Measurements from ENCODE around the gene SERTM1. TPM values are rescaled to one million over a fixed set of nuclear protein-coding genes. Genes with fewer than 3 reads are reported as not detected.

Gene SERTM1
- total and polyA plus RNA-seq, 2 of the 4 experiments (the other 2 are of a cell fraction) = not detected

DNA sequence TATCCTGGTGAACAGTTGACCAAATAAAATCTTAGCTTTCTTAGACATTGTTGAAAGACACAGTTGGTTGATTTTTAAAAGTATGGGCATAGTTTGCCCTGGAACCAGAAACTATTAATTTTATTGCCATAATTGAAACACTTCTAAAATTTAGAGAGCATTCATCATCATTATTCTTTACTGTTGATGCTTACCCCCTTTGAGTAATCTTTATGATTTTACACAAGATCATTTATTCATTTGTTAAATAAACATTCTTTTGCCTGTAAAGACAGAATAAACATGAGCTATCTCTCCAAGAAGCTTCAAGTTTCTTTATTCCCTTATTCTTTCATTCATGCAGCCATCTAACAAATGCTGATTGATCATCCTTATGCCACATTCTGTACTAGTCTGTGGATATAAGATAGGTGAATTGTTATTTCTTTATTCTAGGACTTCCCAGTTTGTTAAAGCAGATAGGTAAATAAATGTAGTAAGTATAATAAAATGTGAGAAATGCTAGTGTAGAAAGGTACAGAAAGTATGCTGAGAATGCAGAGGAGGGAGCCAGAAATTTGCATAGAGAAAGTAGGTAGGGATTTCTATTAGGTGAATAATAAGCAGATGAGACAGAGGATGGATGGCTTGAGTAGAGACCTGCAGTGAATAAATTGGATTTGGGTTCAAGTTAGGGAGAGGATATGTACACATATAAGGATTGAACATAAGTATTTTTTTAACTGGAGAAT is 8.2 kb downstream of the SERTM1 start:
- Histone ChIP-seq H3K14ac (replicated peaks; ENCODE audit: low read depth, low read length) (no peak overlapping the region), H2BK120ac (ENCODE audit: low read depth, low read length) (no peak overlapping the region), H3K27me3 (ENCODE audit: control insufficient read depth, insufficient read depth, low read length) (no peaks in the 10 kb centered on the region; the same call in 1 of the 2 replicates), H3K4me3 (ENCODE audit: insufficient read depth, low read depth, low read length) (no peak overlapping the region), H3K36me3 (ENCODE audit: control insufficient read depth, insufficient read depth, low read length) (no peaks in the 10 kb centered on the region), H2BK5ac (ENCODE audit: low read depth, low read length, poor library complexity, severe bottlenecking) (no peak overlapping the region), H4K8ac (ENCODE audit: low read depth in 2 of 2, low read length in 2 of 2) (no peak overlapping the region), H3K4me2 (ENCODE audit: low read depth, low read length) (no peak overlapping the region), H3K56ac (ENCODE audit: extremely low read depth, insufficient read depth, low read length) (no peak overlapping the region), H2BK15ac (ENCODE audit: low read depth, low read length) (no peak overlapping the region), H2AFZ (replicated peaks; ENCODE audit: low read length, poor library complexity) (no peak overlapping the region), H2AK9ac (replicated peaks; ENCODE audit: low read depth, low read length, poor library complexity) (no peak overlapping the region), H3K18ac (ENCODE audit: low read depth, low read length) (no peak overlapping the region), H3K79me1 (ENCODE audit: low read depth in 1 of 2, low read length in 2 of 2) (no peaks in the 10 kb centered on the region), H3K27ac (ENCODE audit: insufficient read depth, low read length) (no peak overlapping the region), H4K20me1 (ENCODE audit: insufficient read depth, low read length) (no peaks in the 10 kb centered on the region), H3K23ac (ENCODE audit: low read depth, low read length) (no peak overlapping the region), H2BK20ac (ENCODE audit: low read depth, low read length) (no peak overlapping the region), H2AK5ac (ENCODE audit: low read depth, low read length) (no peak overlapping the region), H3K4me1 (ENCODE audit: control insufficient read depth, insufficient read depth, low read length) (no peaks in the 10 kb centered on the region), H3K9me3 (ENCODE audit: control insufficient read depth, insufficient read depth, low read length) (no peaks in the 10 kb centered on the region), H3K9ac (ENCODE audit: low read depth, low read length) (no peak overlapping the region), H3K9me1 (ENCODE audit: insufficient read depth, low read length) (no peaks in the 10 kb centered on the region), H4K5ac (ENCODE audit: low read depth, low read length) (no peak overlapping the region), H3K4ac (ENCODE audit: low read depth, low read length) (no peak overlapping the region), H4K91ac (ENCODE audit: insufficient read depth, low read depth, low read length) (no peak overlapping the region)
- dilution Hi-C loops (cut with HindIII; ENCODE audit: low sequenced_read_pairs, unreplicated experiment) = no loop called here
- DNase-seq = no peak
- TF ChIP-seq RAD21 (IDR thresholded peaks at IDR 0.05; ENCODE audit: low read length) (no peak), CHD1 (IDR thresholded peaks at IDR 0.05; ENCODE audit: low read depth, low read length) (no peak), CEBPB (IDR thresholded peaks at IDR 0.05; ENCODE audit: low read depth, low read length) (no peak), POLR2A (IDR thresholded peaks at IDR 0.05; ENCODE audit: low read depth, low read length) (no peak), FOS (IDR thresholded peaks at IDR 0.05; ENCODE audit: low read depth, low read length) (no peak), BHLHE40 (IDR thresholded peaks at IDR 0.05; ENCODE audit: low read depth, low read length) (no peak), RCOR1 (IDR thresholded peaks at IDR 0.05; ENCODE audit: insufficient replicate concordance, low read length) (no peak), NFE2L2 (IDR thresholded peaks at IDR 0.05; ENCODE audit: low read depth, low read length) (no peak), MAFK (IDR thresholded peaks at IDR 0.05; ENCODE audit: low read depth, low read length) (no peak), RFX5 (IDR thresholded peaks at IDR 0.05; ENCODE audit: low read depth, low read length) (no peak), SMC3 (IDR thresholded peaks at IDR 0.05; ENCODE audit: low read depth, low read length) (no peak), MAZ (IDR thresholded peaks at IDR 0.05; ENCODE audit: borderline replicate concordance, low read depth, low read length) (no peak), MXI1 (IDR thresholded peaks at IDR 0.05; ENCODE audit: borderline replicate concordance, low read depth, low read length) (no peak)
- TF ChIP-seq, protein P1, sequence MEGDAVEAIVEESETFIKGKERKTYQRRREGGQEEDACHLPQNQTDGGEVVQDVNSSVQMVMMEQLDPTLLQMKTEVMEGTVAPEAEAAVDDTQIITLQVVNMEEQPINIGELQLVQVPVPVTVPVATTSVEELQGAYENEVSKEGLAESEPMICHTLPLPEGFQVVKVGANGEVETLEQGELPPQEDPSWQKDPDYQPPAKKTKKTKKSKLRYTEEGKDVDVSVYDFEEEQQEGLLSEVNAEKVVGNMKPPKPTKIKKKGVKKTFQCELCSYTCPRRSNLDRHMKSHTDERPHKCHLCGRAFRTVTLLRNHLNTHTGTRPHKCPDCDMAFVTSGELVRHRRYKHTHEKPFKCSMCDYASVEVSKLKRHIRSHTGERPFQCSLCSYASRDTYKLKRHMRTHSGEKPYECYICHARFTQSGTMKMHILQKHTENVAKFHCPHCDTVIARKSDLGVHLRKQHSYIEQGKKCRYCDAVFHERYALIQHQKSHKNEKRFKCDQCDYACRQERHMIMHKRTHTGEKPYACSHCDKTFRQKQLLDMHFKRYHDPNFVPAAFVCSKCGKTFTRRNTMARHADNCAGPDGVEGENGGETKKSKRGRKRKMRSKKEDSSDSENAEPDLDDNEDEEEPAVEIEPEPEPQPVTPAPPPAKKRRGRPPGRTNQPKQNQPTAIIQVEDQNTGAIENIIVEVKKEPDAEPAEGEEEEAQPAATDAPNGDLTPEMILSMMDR (conservative IDR thresholded peaks at IDR 0.05; ENCODE audit: low read depth, low read length) = no peak
- TF ChIP-seq, protein P2, sequence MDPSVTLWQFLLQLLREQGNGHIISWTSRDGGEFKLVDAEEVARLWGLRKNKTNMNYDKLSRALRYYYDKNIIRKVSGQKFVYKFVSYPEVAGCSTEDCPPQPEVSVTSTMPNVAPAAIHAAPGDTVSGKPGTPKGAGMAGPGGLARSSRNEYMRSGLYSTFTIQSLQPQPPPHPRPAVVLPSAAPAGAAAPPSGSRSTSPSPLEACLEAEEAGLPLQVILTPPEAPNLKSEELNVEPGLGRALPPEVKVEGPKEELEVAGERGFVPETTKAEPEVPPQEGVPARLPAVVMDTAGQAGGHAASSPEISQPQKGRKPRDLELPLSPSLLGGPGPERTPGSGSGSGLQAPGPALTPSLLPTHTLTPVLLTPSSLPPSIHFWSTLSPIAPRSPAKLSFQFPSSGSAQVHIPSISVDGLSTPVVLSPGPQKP (IDR thresholded peaks at IDR 0.05; ENCODE audit: borderline replicate concordance, low read depth, low read length) = no peak
- TF ChIP-seq, protein P3, sequence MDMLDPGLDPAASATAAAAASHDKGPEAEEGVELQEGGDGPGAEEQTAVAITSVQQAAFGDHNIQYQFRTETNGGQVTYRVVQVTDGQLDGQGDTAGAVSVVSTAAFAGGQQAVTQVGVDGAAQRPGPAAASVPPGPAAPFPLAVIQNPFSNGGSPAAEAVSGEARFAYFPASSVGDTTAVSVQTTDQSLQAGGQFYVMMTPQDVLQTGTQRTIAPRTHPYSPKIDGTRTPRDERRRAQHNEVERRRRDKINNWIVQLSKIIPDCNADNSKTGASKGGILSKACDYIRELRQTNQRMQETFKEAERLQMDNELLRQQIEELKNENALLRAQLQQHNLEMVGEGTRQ (IDR thresholded peaks at IDR 0.05; ENCODE audit: low read depth, low read length) = no peak
- intact Hi-C loops (cut with micrococcal nuclease) = no loop called here
- ChIA-PET CTCF (no interaction called here), POLR2A (ENCODE audit: unreplicated experiment) (interaction anchor here (0.6 kb wide), 1 partner anchor 1116 kb away, joined by 7 read pairs; no protein-coding TSS in a partner anchor)
- in situ Hi-C loops (cut with MboI; ENCODE audit: low sequenced_read_pairs) = no loop called here
- ATAC-seq (ENCODE audit: low read depth) = no peak
- BruUV-seq (replicated peaks) = no TSS peak

Measured in IMR-90 (cell line).